Caco-2 (cell line): ENCODE data around the gene CD36. TPM values are rescaled to one million over a fixed set of nuclear protein-coding genes. Genes with fewer than 3 reads are reported as not detected.
A peak's percentile ranks its signal among the peaks of the same experiment; 100 is the strongest.

ENCODE experiments used
- BruUV-seq: library from RNA; stranded (reverse); fragments of 400-500 nt; replicated peaks from 2 replicates; lab custom pipeline; 2021; lab: Mats Ljungman, UMichigan
- CTCF ChIA-PET: fragments of 300-600 bp; sonication (Branson Sonifier 250); formaldehyde crosslinking; loops from one replicate; lab custom pipeline; 2022; ENCODE audit warnings: antibody characterized with exemption; lab: Charles Lee
- POLR2A ChIA-PET: fragments of 300-600 bp; sonication (Branson Sonifier 250); formaldehyde crosslinking; loops from one replicate; lab custom pipeline; 2022; ENCODE audit warnings: antibody characterized with exemption; lab: Charles Lee
- DNase-seq, 2 experiments: peaks; one replicate each; pipeline versions ENCODE4 v3.0.0 to v3.0.0-alpha.2; 2020 to 2022
- H3K27me3 ChIP-seq: replicated peaks from 2 replicates; pipeline ENCODE4 v1.6.0; 2011; ENCODE audit warnings: low read length; ENCODE audit not compliant: control insufficient read depth, insufficient read depth
- H3K36me3 ChIP-seq: 2 replicates; pipeline ENCODE4 v1.5.1; 2011; ENCODE audit warnings: low read length; ENCODE audit not compliant: control insufficient read depth, insufficient read depth
- H3K4me1 ChIP-seq: fragments of 250-450 bp; sonication (Bioruptor Pico); 2 replicates; pipeline ENCODE4 v1.5.1; 2020; ENCODE audit warnings: mild to moderate bottlenecking
- H3K4me3 ChIP-seq: 2 replicates; pipeline ENCODE4 v1.5.1; 2011; ENCODE audit warnings: low read depth, mild to moderate bottlenecking, control low read depth, low read length
- H3K9me3 ChIP-seq: fragments of 250-450 bp; sonication (Bioruptor Pico); 2 replicates; pipeline ENCODE4 v1.5.1; 2020; ENCODE audit warnings: mild to moderate bottlenecking, moderate library complexity
- H3K27ac Mint-ChIP-seq: one replicate; pipeline ENCODE4 v1.8.0; 2022; ENCODE audit warnings: mixed read lengths; ENCODE audit not compliant: unreplicated experiment
- H3K27me3 Mint-ChIP-seq: one replicate; pipeline ENCODE4 v1.8.0; 2022; ENCODE audit warnings: mixed read lengths; ENCODE audit not compliant: insufficient read depth, unreplicated experiment
- H3K36me3 Mint-ChIP-seq: one replicate; pipeline ENCODE4 v1.8.0; 2022; ENCODE audit warnings: mild to moderate bottlenecking, mixed read lengths; ENCODE audit not compliant: insufficient read depth, unreplicated experiment
- H3K4me1 Mint-ChIP-seq: one replicate; pipeline ENCODE4 v1.8.0; 2022; ENCODE audit warnings: low read depth, mixed read lengths; ENCODE audit not compliant: unreplicated experiment
- H3K4me3 Mint-ChIP-seq: one replicate; pipeline ENCODE4 v1.8.0; 2022; ENCODE audit warnings: mild to moderate bottlenecking, moderate library complexity, mixed read lengths; ENCODE audit not compliant: unreplicated experiment
- H3K9me3 Mint-ChIP-seq: one replicate; pipeline ENCODE4 v1.8.0; 2022; ENCODE audit warnings: mixed read lengths; ENCODE audit not compliant: unreplicated experiment
- intact Hi-C: fragments of 100-400 bp; cut with micrococcal nuclease; formaldehyde crosslinking; loops from one replicate; pipeline ENCODE4 v1.10.0; 2022; ENCODE audit not compliant: unreplicated experiment
- total RNA-seq: library from RNA; stranded (reverse); gene quantifications from 2 replicates; pipeline ENCODE4 v1.2.3, GENCODE V29; 2022
- TF ChIP-seq, protein P1 (sequence below), 2 experiments: fragments of 200-600 bp in 1 of 2; IDR thresholded peaks; 1 replicate in 1 of 2; 2 replicates in 1 of 2; pipeline versions ENCODE4 v1.5.1 to v1.8.0; 2011 to 2022; ENCODE audit warnings: antibody characterized with exemption in 1 of 2, control low read depth in 1 of 2, inconsistent platforms in 1 of 2, low read depth in 1 of 2, low read length in 1 of 2, mild to moderate bottlenecking in 1 of 2, moderate library complexity in 1 of 2; ENCODE audit not compliant: insufficient read depth in 1 of 2, severe bottlenecking in 1 of 2, unreplicated experiment in 1 of 2

CD36 gene
- total RNA-seq, 1 experiment from 2014 or later = not detected

DNA sequence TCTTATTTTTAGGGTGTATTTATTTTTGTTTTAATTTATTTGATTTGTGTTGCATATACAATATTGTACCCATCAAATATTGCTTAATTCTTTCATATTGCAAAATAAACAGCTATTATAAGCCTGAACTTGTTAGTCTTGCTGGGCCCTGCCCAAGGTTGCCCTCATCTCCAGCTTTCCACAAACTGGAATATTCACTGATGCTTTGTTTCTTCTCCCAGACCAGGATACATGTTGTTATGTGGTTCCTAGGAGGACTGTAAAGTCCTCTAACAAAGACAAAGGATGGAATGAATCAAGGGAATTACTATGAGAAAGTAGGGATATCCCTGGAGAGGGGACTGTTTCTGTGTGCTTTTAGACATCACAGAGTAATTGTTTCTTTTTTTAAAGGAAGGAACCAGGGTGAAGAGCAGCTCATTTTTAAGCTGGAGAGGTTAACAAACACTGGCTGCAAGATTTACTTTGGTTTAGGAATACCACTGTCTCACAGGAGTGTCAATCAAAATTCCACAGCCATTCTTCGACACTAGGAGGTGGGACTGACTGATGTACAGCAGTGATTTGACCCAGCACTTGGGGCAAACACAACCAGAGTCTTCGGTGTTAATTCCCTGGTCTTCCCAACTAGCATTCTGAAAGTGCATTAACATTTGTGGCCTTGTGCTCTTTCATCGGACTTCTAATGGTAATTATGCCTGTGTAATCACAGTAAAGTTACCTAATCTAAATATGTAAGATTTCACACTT, 14.8 kb upstream of the CD36 start:
- Histone ChIP-seq H3K4me3 (no peak overlapping the region), H3K4me1 (no peaks in the 10 kb centered on the region), H3K36me3 (no peaks in the 10 kb centered on the region), H3K9me3 (no peaks in the 10 kb centered on the region), H3K27me3 (no peaks in the 10 kb centered on the region)
- intact Hi-C loops = no loop called here
- Mint-ChIP-seq H3K27me3 (peaks cover 6% of the 10 kb centered on the region), H3K27ac (no peak overlapping the region), H3K4me3 (no peak overlapping the region), H3K36me3 (no peaks in the 10 kb centered on the region), H3K4me1 (peaks cover 6% of the 10 kb centered on the region), H3K9me3 (peaks cover 10% of the 10 kb centered on the region)
- ChIA-PET POLR2A (no interaction called here), CTCF (no interaction called here)
- TF ChIP-seq, protein P1, sequence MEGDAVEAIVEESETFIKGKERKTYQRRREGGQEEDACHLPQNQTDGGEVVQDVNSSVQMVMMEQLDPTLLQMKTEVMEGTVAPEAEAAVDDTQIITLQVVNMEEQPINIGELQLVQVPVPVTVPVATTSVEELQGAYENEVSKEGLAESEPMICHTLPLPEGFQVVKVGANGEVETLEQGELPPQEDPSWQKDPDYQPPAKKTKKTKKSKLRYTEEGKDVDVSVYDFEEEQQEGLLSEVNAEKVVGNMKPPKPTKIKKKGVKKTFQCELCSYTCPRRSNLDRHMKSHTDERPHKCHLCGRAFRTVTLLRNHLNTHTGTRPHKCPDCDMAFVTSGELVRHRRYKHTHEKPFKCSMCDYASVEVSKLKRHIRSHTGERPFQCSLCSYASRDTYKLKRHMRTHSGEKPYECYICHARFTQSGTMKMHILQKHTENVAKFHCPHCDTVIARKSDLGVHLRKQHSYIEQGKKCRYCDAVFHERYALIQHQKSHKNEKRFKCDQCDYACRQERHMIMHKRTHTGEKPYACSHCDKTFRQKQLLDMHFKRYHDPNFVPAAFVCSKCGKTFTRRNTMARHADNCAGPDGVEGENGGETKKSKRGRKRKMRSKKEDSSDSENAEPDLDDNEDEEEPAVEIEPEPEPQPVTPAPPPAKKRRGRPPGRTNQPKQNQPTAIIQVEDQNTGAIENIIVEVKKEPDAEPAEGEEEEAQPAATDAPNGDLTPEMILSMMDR (IDR thresholded peaks at IDR 0.05; ENCODE audit: insufficient read depth in 1 of 2, low read depth in 1 of 2, low read length in 1 of 2, severe bottlenecking in 1 of 2, unreplicated experiment in 1 of 2) = no peak
- no TSS peak for BruUV-seq
- DNase-seq = peak in 1 of 2 experiments; percentile 21

DNA sequence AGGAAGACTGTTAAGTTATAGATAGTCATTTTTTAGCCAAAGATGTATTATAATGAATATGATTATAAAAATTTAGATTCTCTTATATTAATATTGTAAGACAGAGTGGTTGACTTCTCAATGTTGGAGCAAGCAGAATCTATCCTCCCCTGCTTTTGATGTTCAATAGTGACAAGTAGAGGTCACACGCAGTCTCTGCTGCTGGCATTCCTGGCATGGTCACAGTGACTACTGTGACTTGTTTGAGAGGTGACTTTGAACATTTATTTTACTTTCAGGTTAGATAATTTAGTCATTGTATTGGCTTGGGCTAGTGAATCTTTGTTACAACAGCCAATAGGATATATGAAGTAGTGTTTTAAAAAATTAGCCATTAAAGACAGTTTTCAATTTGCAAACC, 13.7 kb upstream of the CD36 start:
- TF ChIP-seq, protein P1 (IDR thresholded peaks at IDR 0.05; ENCODE audit: insufficient read depth in 1 of 2, low read depth in 1 of 2, low read length in 1 of 2, severe bottlenecking in 1 of 2, unreplicated experiment in 1 of 2) = no peak
- Mint-ChIP-seq H3K27ac (no peak overlapping the region), H3K27me3 (peaks cover 6% of the 10 kb centered on the region), H3K36me3 (no peaks in the 10 kb centered on the region), H3K4me3 (no peak overlapping the region), H3K9me3 (peaks cover 10% of the 10 kb centered on the region), H3K4me1 (peaks cover 6% of the 10 kb centered on the region)
- POLR2A ChIA-PET = no interaction called here
- H3K4me3 ChIP-seq = no peak overlapping the region
- BruUV-seq = no TSS peak
- CTCF ChIA-PET = no interaction called here
- intact Hi-C loops = no loop called here
- no peak for DNase-seq
- no peaks in the 10 kb centered on the region for H3K4me1 ChIP-seq
- H3K27me3 ChIP-seq = no peaks in the 10 kb centered on the region
- H3K9me3 ChIP-seq = no peaks in the 10 kb centered on the region
- H3K36me3 ChIP-seq = no peaks in the 10 kb centered on the region

DNA sequence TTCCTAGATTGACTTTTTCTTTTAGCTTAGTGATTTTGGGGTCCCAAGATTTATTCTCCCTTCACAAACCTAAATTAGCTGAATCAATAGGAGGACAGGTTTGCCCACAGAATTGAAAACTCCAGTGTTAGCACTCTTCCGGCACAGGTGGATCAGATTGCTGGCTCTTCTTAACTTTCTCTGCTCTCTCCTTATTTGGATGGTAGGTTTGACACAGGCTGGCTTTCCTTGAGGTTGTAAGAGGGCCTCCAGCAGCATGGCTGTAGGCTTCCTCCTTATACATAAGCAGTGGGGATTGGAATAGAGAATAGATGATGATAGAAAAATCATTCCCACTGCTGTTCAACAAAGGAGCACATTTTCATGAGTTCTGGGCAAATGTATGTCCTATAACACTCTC, 9.4 kb upstream of the CD36 start:
- CTCF ChIA-PET = no interaction called here
- no TSS peak for BruUV-seq
- Mint-ChIP-seq H3K27me3 (peaks cover 3% of the 10 kb centered on the region), H3K36me3 (no peaks in the 10 kb centered on the region), H3K27ac (no peak overlapping the region), H3K4me3 (no peak overlapping the region), H3K4me1 (no peaks in the 10 kb centered on the region), H3K9me3 (no peaks in the 10 kb centered on the region)
- no peak overlapping the region for H3K4me3 ChIP-seq
- POLR2A ChIA-PET = no interaction called here
- DNase-seq = no peak
- H3K36me3 ChIP-seq = no peaks in the 10 kb centered on the region
- TF ChIP-seq, protein P1 (IDR thresholded peaks at IDR 0.05; ENCODE audit: insufficient read depth in 1 of 2, low read depth in 1 of 2, low read length in 1 of 2, severe bottlenecking in 1 of 2, unreplicated experiment in 1 of 2) = no peak
- H3K27me3 ChIP-seq = no peaks in the 10 kb centered on the region
- intact Hi-C loops = no loop called here
- no peaks in the 10 kb centered on the region for H3K9me3 ChIP-seq
- H3K4me1 ChIP-seq = no peaks in the 10 kb centered on the region
